ENCODE data around the gene SHROOM3.

DNA sequence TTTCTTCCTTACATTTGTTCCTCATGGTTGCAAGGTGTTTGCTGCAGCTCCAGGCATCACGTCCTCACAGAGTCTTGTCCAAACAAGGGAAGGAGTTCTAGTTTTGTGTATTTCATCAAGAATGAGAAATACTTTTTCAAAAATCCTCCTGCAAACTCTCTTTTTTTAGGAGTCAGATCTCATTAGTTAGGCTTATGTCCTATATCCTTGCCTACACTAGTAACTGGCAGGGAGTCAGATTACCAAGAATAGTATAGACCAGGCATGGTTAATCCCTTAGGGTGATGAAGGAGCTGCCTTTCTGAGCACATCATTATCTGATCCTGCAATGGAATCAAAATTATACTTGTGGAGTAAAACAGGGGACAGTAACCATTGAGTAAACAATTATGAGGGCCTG, 160.4 kb downstream of the SHROOM3 start:
- TF ChIP-seq, protein P1, sequence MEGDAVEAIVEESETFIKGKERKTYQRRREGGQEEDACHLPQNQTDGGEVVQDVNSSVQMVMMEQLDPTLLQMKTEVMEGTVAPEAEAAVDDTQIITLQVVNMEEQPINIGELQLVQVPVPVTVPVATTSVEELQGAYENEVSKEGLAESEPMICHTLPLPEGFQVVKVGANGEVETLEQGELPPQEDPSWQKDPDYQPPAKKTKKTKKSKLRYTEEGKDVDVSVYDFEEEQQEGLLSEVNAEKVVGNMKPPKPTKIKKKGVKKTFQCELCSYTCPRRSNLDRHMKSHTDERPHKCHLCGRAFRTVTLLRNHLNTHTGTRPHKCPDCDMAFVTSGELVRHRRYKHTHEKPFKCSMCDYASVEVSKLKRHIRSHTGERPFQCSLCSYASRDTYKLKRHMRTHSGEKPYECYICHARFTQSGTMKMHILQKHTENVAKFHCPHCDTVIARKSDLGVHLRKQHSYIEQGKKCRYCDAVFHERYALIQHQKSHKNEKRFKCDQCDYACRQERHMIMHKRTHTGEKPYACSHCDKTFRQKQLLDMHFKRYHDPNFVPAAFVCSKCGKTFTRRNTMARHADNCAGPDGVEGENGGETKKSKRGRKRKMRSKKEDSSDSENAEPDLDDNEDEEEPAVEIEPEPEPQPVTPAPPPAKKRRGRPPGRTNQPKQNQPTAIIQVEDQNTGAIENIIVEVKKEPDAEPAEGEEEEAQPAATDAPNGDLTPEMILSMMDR (IDR thresholded peaks at IDR 0.05) = no peak
- no peak for TF ChIP-seq ZFX (IDR thresholded peaks at IDR 0.05; ENCODE audit: borderline replicate concordance)
